Inflammatory macrophage treated with lipopolysaccharide for 1 hour (primary cell): ENCODE measurements around the gene PIWIL4.

Experiments
- DNase-seq, 2 donors: peaks; one replicate each; pipeline ENCODE4 v3.0.0-alpha.2; 2020 to 2022

The PIWIL4 gene

GRCh38 chr11:94567181-94567670, at the start of gene PIWIL4:
Gene PIWIL4, plus strand, starts transcription at chr11:94567368. Its CDS starts 151 bp downstream, at chr11:94567519.
- no peak for DNase-seq

- no peak for DNase-seq
These were observed 48.9 kb upstream of the PIWIL4 start for GRCh38 chr11:94518300-94518699.

- peak; percentile 43 to 86 for DNase-seq
These were observed 47.6 kb upstream of the PIWIL4 start for GRCh38 chr11:94519478-94520084.

- peak; percentile 45 to 51 for DNase-seq
These were observed 45.5 kb upstream of the PIWIL4 start for GRCh38 chr11:94521684-94522083.

GRCh38 chr11:94524341-94524740, 42.8 kb upstream of the PIWIL4 start:
- no peak for DNase-seq

GRCh38 chr11:94525546-94526324, 41.4 kb upstream of the PIWIL4 start:
- DNase-seq, result peak; percentile 44 to 63

GRCh38 chr11:94526645-94527438, 40.3 kb upstream of the PIWIL4 start:
- no peak for DNase-seq

- no peak for DNase-seq
These were observed 38.6 kb upstream of the PIWIL4 start for GRCh38 chr11:94528551-94528950.

- DNase-seq, result no peak
These were observed 35.0 kb upstream of the PIWIL4 start for GRCh38 chr11:94532211-94532610.

- DNase-seq, result no peak
These were observed 34.0 kb upstream of the PIWIL4 start for GRCh38 chr11:94533206-94533605.

- DNase-seq, result peak; percentile 72 to 75
These were observed 33.2 kb upstream of the PIWIL4 start for GRCh38 chr11:94533696-94534630.

GRCh38 chr11:94536386-94536785, 30.8 kb upstream of the PIWIL4 start:
- DNase-seq, result no peak

GRCh38 chr11:94537031-94537600, 30.1 kb upstream of the PIWIL4 start:
- peak in 1 of 2 donors; percentile 35 for DNase-seq

- no peak for DNase-seq
These were observed 27.7 kb upstream of the PIWIL4 start for GRCh38 chr11:94539420-94539819.

- peak; percentile 83 to 88 for DNase-seq
These were observed 23.2 kb upstream of the PIWIL4 start, which contains the start of gene FUT4 for GRCh38 chr11:94543695-94544645. Gene FUT4, plus strand, starts transcription at chr11:94543921. Its CDS starts 213 bp downstream, at chr11:94544134.

- DNase-seq, result peak in 1 of 2 donors; percentile 25
These were observed 22.4 kb upstream of the PIWIL4 start for GRCh38 chr11:94544646-94545263.

GRCh38 chr11:94545264-94546161, 21.7 kb upstream of the PIWIL4 start:
- DNase-seq, result peak in 1 of 2 donors; percentile 31

- no peak for DNase-seq
These were observed 21.1 kb upstream of the PIWIL4 start for GRCh38 chr11:94546162-94546470.

GRCh38 chr11:94546886-94547285, 20.3 kb upstream of the PIWIL4 start:
- peak in 1 of 2 donors; percentile 14 for DNase-seq
